CD4-positive, alpha-beta T cell treated with Interferon alpha-2 for 1 hour (primary cell): ENCODE data around the gene CCNYL1.
"Not testable (repeated sequence)": the region's sequence is repeated elsewhere in the genome, so short reads cannot be mapped to it uniquely, and the experiment has no call there.

Experiments
- DNase-seq, 2 donors: peaks; one replicate each; pipeline ENCODE4 v3.0.0-alpha.2; 2020 to 2022

CCNYL1 gene

GRCh38 chr2:207698301-207698700 lies 13.1 kb upstream of the CCNYL1 start:
- DNase-seq = no peak

GRCh38 chr2:207704078-207704477 lies 7.4 kb upstream of the CCNYL1 start:
- DNase-seq = no peak

GRCh38 chr2:207704671-207705070 lies 6.8 kb upstream of the CCNYL1 start:
- no peak for DNase-seq

GRCh38 chr2:207706936-207707860 lies 4.2 kb upstream of the CCNYL1 start:
- no peak for DNase-seq

GRCh38 chr2:207711750-207712530 lies 500 bp downstream of the CCNYL1 start:
- peak; percentile 35 to 47 for DNase-seq

GRCh38 chr2:207716056-207716455 lies 4.6 kb downstream of the CCNYL1 start:
- DNase-seq = no peak

- DNase-seq = no peak
Observed at GRCh38 chr2:207718521-207718920, 7.1 kb downstream of the CCNYL1 start.

GRCh38 chr2:207719008-207719407 lies 7.6 kb downstream of the CCNYL1 start:
- DNase-seq = no peak

- not testable (repeated sequence) for DNase-seq
Observed at GRCh38 chr2:207719655-207720054, 8.2 kb downstream of the CCNYL1 start.

- DNase-seq = no peak
Observed at GRCh38 chr2:207720517-207721187, 9.2 kb downstream of the CCNYL1 start.

- DNase-seq = no peak
Observed at GRCh38 chr2:207722773-207723424, 11.5 kb downstream of the CCNYL1 start.

GRCh38 chr2:207723425-207723787 lies 12.0 kb downstream of the CCNYL1 start:
- DNase-seq = not testable (repeated sequence)

GRCh38 chr2:207724113-207724512 lies 12.7 kb downstream of the CCNYL1 start:
- no peak for DNase-seq

- peak in 1 of 2 donors; percentile 23 for DNase-seq
Observed at GRCh38 chr2:207725873-207726578, 14.6 kb downstream of the CCNYL1 start.

- DNase-seq = no peak
Observed at GRCh38 chr2:207727261-207727660, 15.8 kb downstream of the CCNYL1 start.

GRCh38 chr2:207729465-207729998 lies 18.1 kb downstream of the CCNYL1 start:
- DNase-seq = no peak

GRCh38 chr2:207731138-207731537 lies 19.7 kb downstream of the CCNYL1 start:
- DNase-seq = no peak

- DNase-seq = no peak
Observed at GRCh38 chr2:207733597-207734240, 22.3 kb downstream of the CCNYL1 start.

- DNase-seq = no peak
Observed at GRCh38 chr2:207734264-207734635, 22.8 kb downstream of the CCNYL1 start.

- DNase-seq = no peak
Observed at GRCh38 chr2:207734636-207735512, 23.4 kb downstream of the CCNYL1 start.
